Parathyroid adenoma (tissue), 2 donors: ENCODE measurements around the gene TMA16.

ENCODE experiments used
- H2AFZ ChIP-seq: fragments of 300-600 bp; sonication (generic); one replicate; pipeline ENCODE4 v1.7.0; 2017; ENCODE audit warnings: antibody characterized with exemption, mild to moderate bottlenecking
- H3K27ac ChIP-seq: fragments of 300-600 bp; sonication (generic); one replicate; pipeline ENCODE4 v1.7.0; 2017
- H3K27me3 ChIP-seq: fragments of 300-600 bp; sonication (generic); one replicate; pipeline ENCODE4 v1.7.0; 2017; ENCODE audit warnings: low read length; ENCODE audit not compliant: control insufficient read depth, insufficient read depth
- H3K36me3 ChIP-seq: fragments of 300-600 bp; sonication (generic); one replicate; pipeline ENCODE4 v1.7.0; 2017; ENCODE audit warnings: low read length; ENCODE audit not compliant: control insufficient read depth, insufficient read depth
- H3K4me1 ChIP-seq: fragments of 300-600 bp; sonication (generic); one replicate; pipeline ENCODE4 v1.7.0; 2017; ENCODE audit warnings: control low read depth
- H3K4me2 ChIP-seq: fragments of 300-600 bp; sonication (generic); one replicate; pipeline ENCODE4 v1.7.0; 2017; ENCODE audit warnings: low read length
- H3K4me3 ChIP-seq: fragments of 300-600 bp; sonication (generic); one replicate; pipeline ENCODE4 v1.7.0; 2017; ENCODE audit warnings: low read depth, low read length
- H3K79me2 ChIP-seq: fragments of 300-600 bp; sonication (generic); one replicate; pipeline ENCODE4 v1.7.0; 2017; ENCODE audit warnings: control low read depth
- H3K9ac ChIP-seq: fragments of 300-600 bp; sonication (generic); one replicate; pipeline ENCODE4 v1.7.0; 2017; ENCODE audit warnings: mild to moderate bottlenecking
- H3K9me3 ChIP-seq: fragments of 300-600 bp; sonication (generic); one replicate; pipeline ENCODE4 v1.7.0; 2017; ENCODE audit warnings: low read length; ENCODE audit not compliant: control insufficient read depth
- CTCF ChIP-seq: fragments of 300-600 bp; sonication (generic); IDR thresholded peaks from one replicate; pipeline ENCODE4 v1.7.0; 2017; ENCODE audit warnings: antibody characterized with exemption, mild to moderate bottlenecking
- donor health status: primary hyperparathyroidism.

The TMA16 gene

GRCh38 chr4:163505374-163505773, 10.9 kb downstream of the TMA16 start:
- no peaks in the 10 kb centered on the region for H3K27me3 ChIP-seq
- H3K79me2 ChIP-seq: no peaks in the 10 kb centered on the region
- no peak overlapping the region for H3K9ac ChIP-seq
- TF ChIP-seq CTCF: no peak
- no peak overlapping the region for H3K4me3 ChIP-seq
- H3K36me3 ChIP-seq: no peaks in the 10 kb centered on the region
- no peak overlapping the region for H3K27ac ChIP-seq
- H3K9me3 ChIP-seq: no peaks in the 10 kb centered on the region
- no peak overlapping the region for H3K4me2 ChIP-seq
- H2AFZ ChIP-seq: no peak overlapping the region
- no peaks in the 10 kb centered on the region for H3K4me1 ChIP-seq

DNA sequence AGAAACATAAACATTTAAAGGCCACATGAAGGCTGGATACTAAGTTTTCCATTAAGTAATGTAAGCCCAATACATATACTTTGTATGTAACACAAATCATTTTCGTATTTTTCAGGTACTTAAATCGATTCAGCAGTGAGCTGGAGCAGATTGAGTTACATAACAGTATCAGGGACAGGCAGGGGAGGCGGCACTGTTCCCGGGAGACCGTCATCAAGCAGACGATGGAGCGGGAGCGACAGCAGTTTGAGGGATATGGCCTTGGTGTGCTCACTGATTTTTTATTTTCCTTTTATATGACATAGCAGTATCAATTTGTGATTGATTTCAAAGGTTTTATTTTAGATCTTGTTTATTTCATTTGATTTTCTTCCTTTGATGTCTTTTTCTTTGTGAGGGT, 20.7 kb downstream of the TMA16 start:
- Histone ChIP-seq H3K27ac (no peak overlapping the region), H3K79me2 (no peaks in the 10 kb centered on the region), H3K9me3 (no peaks in the 10 kb centered on the region), H3K4me3 (no peak overlapping the region), H2AFZ (no peak overlapping the region), H3K36me3 (no peaks in the 10 kb centered on the region), H3K4me2 (no peak overlapping the region), H3K27me3 (no peaks in the 10 kb centered on the region), H3K9ac (no peak overlapping the region), H3K4me1 (no peaks in the 10 kb centered on the region)
- no peak for TF ChIP-seq CTCF

- no peaks in the 10 kb centered on the region for H3K36me3 ChIP-seq
- no peak overlapping the region for H3K4me2 ChIP-seq
Observed at GRCh38 chr4:163523791-163524365, 29.4 kb downstream of the TMA16 start.

GRCh38 chr4:163525982-163526381, 31.5 kb downstream of the TMA16 start:
- H3K9ac ChIP-seq: no peak overlapping the region
- H3K27me3 ChIP-seq: no peaks in the 10 kb centered on the region
- no peaks in the 10 kb centered on the region for H3K36me3 ChIP-seq
- H3K4me1 ChIP-seq: no peaks in the 10 kb centered on the region
- TF ChIP-seq CTCF: no peak
- no peaks in the 10 kb centered on the region for H3K9me3 ChIP-seq
- H3K4me2 ChIP-seq: no peak overlapping the region
- H3K79me2 ChIP-seq: no peaks in the 10 kb centered on the region
- H3K4me3 ChIP-seq: no peak overlapping the region
- no peak overlapping the region for H2AFZ ChIP-seq
- H3K27ac ChIP-seq: no peak overlapping the region

More at GRCh38 chr4:163523791-163524365, 29.4 kb downstream of the TMA16 start:
- Histone ChIP-seq H3K79me2 (no peaks in the 10 kb centered on the region), H3K4me3 (no peak overlapping the region), H3K4me1 (no peaks in the 10 kb centered on the region), H3K27me3 (no peaks in the 10 kb centered on the region), H2AFZ (no peak overlapping the region), H3K27ac (no peak overlapping the region), H3K9ac (no peak overlapping the region), H3K9me3 (no peaks in the 10 kb centered on the region)
- TF ChIP-seq CTCF: no peak

- Histone ChIP-seq H3K4me2 (no peak overlapping the region), H3K27ac (no peak overlapping the region), H3K79me2 (no peaks in the 10 kb centered on the region), H3K27me3 (no peaks in the 10 kb centered on the region), H3K36me3 (no peaks in the 10 kb centered on the region), H3K4me3 (no peak overlapping the region), H3K9me3 (no peaks in the 10 kb centered on the region), H3K9ac (no peak overlapping the region), H3K4me1 (no peaks in the 10 kb centered on the region), H2AFZ (no peak overlapping the region)
- TF ChIP-seq CTCF: no peak
Observed at GRCh38 chr4:163527172-163527571, 32.7 kb downstream of the TMA16 start.
